Measurements from ENCODE around the gene YPEL1. TPM values are rescaled to one million over a fixed set of nuclear protein-coding genes. Genes with fewer than 3 reads are reported as not detected.

The YPEL1 gene
- total and polyA plus RNA-seq, 2 of the 8 experiments (the other 6 are each of a cell fraction or from before 2014, with no cell fraction given): 6.0 to 6.7 TPM

DNA sequence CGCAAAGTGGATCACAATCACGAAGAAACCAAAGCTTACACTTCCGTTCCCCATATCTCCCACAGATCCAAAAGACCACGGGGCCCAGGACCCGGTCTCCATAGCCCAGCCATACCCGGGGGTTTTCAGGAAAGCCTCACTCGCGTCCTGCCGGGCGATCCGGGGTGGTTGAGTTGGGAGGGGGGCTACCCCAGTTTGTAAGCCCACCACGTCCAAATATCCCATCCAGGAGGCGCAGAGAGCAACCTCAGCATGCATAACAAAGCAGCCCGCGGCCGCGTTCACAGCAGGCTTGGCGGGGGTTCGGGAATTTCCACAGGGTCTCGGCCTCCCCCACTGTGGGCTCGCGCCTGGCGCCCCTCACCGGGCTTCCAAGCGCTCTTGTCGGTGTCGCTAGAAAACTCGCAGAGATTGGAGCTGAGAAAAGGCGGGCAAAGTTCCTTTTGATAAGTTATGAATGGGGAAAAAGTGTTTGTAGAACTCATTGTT lies 84.0 kb downstream of the YPEL1 start (continued):
- TF ChIP-seq, protein P1, sequence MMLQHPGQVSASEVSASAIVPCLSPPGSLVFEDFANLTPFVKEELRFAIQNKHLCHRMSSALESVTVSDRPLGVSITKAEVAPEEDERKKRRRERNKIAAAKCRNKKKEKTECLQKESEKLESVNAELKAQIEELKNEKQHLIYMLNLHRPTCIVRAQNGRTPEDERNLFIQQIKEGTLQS (IDR thresholded peaks at IDR 0.05; ENCODE audit: insufficient read depth, low read depth, low read length): no peak
- no peak for TF ChIP-seq SP1 (IDR thresholded peaks at IDR 0.05; ENCODE audit: low read depth, low read length)
- TF ChIP-seq SIN3A (conservative IDR thresholded peaks at IDR 0.05 in 1 of 2, IDR thresholded peaks at IDR 0.05 in 1 of 2; ENCODE audit: low read depth in 1 of 2, low read length in 2 of 2): 0 out of 4 replicates have a peak, but pooled peaks of 1 of the 2 experiments have one; percentile 21
- no peak for TF ChIP-seq RAD21 (IDR thresholded peaks at IDR 0.05 in 1 of 2, conservative IDR thresholded peaks at IDR 0.05 in 1 of 2; ENCODE audit: low read depth in 2 of 2, low read length in 2 of 2)
- TF ChIP-seq, protein P2, sequence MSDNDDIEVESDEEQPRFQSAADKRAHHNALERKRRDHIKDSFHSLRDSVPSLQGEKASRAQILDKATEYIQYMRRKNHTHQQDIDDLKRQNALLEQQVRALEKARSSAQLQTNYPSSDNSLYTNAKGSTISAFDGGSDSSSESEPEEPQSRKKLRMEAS (IDR thresholded peaks at IDR 0.05): no peak
- TF ChIP-seq POU5F1 (IDR thresholded peaks at IDR 0.05; ENCODE audit: low read depth, low read length): peak; percentile 85
- TF ChIP-seq KDM1A (IDR thresholded peaks at IDR 0.05; ENCODE audit: borderline replicate concordance, low read length): no peak; the same call in 1 of the 2 replicates
- no peak for TF ChIP-seq FOSL1 (IDR thresholded peaks at IDR 0.05; ENCODE audit: insufficient read depth, low read depth, low read length)
- TF ChIP-seq JUN (IDR thresholded peaks at IDR 0.05; ENCODE audit: low read depth, low read length): no peak
- no peak for TF ChIP-seq NANOG (IDR thresholded peaks at IDR 0.05; ENCODE audit: insufficient read depth, low read depth, low read length, poor library complexity, severe bottlenecking)
- no peak for TF ChIP-seq EGR1 (IDR thresholded peaks at IDR 0.05; ENCODE audit: borderline replicate concordance, low read depth, low read length)
- TF ChIP-seq TAF7 (optimal IDR thresholded peaks at IDR 0.05; ENCODE audit: borderline replicate concordance, low read depth, low read length): no peak
- TF ChIP-seq BACH1 (IDR thresholded peaks at IDR 0.05; ENCODE audit: low read length): peak; percentile 85
- TF ChIP-seq, protein P3, sequence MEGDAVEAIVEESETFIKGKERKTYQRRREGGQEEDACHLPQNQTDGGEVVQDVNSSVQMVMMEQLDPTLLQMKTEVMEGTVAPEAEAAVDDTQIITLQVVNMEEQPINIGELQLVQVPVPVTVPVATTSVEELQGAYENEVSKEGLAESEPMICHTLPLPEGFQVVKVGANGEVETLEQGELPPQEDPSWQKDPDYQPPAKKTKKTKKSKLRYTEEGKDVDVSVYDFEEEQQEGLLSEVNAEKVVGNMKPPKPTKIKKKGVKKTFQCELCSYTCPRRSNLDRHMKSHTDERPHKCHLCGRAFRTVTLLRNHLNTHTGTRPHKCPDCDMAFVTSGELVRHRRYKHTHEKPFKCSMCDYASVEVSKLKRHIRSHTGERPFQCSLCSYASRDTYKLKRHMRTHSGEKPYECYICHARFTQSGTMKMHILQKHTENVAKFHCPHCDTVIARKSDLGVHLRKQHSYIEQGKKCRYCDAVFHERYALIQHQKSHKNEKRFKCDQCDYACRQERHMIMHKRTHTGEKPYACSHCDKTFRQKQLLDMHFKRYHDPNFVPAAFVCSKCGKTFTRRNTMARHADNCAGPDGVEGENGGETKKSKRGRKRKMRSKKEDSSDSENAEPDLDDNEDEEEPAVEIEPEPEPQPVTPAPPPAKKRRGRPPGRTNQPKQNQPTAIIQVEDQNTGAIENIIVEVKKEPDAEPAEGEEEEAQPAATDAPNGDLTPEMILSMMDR (IDR thresholded peaks at IDR 0.05; ENCODE audit: control extremely low read depth in 1 of 3, insufficient read depth in 1 of 3, low read depth in 1 of 3, low read length in 3 of 3): no peak
- TF ChIP-seq SP2 (IDR thresholded peaks at IDR 0.05; ENCODE audit: low read length): no peak
- no peak for TF ChIP-seq TAF1 (IDR thresholded peaks at IDR 0.05; ENCODE audit: low read depth, low read length)
- TF ChIP-seq POLR2AphosphoS5 (IDR thresholded peaks at IDR 0.05; ENCODE audit: low read depth, low read length): no peak
- TF ChIP-seq CHD1 (IDR thresholded peaks at IDR 0.05; ENCODE audit: low read depth, low read length): no peak
- 0 out of 2 replicates have a peak, but pooled peaks have one; percentile 23 for TF ChIP-seq GABPA (IDR thresholded peaks at IDR 0.05; ENCODE audit: borderline replicate concordance, insufficient read depth, low read length)
- no peak for TF ChIP-seq MAFK (IDR thresholded peaks at IDR 0.05; ENCODE audit: low read depth, low read length)
- TF ChIP-seq JUND (IDR thresholded peaks at IDR 0.05; ENCODE audit: low read length): no peak

Data from H1 (cell line).